Activated T-cell treated with anti-CD3 and anti-CD28 coated beads, Interleukin-2, amount 50 U/mL, for 48 hours (primary cell): ENCODE data around the gene RXRG.
A peak's percentile ranks its signal among the peaks of the same experiment; 100 is the strongest.
"Not testable (repeated sequence)": the region's sequence is repeated elsewhere in the genome, so short reads cannot be mapped to it uniquely, and the experiment has no call there.

Experiments
- DNase-seq, 2 experiments: peaks; one replicate each; pipeline ENCODE4 v3.0.0-alpha.2; 2020

Gene RXRG

DNA sequence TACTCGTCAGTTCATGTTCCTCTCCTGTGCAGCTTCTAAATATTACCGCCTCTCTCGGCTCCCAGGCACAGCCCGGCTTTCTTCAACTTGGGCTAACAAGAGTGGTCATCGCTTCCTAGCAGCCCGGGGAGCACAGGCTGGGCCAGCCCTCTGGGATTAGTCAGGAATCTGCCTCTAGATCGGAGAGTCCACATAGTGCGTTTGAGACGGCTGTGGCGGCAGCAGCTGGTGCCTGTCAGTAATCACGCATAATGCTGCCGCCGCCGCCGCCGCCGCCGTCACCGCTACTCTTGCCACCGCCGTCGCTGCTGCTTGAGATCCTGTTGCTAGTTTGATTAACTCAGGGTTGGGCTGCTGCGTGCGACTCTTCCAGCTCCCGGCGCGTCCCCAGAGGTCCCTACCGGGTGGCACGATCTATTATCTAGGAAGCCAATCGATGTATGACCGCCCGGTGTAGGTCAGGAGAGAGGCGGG, at the start of gene RXRG:
TSS of gene RXRG (minus strand) at position 230 of the 474 bp plus-strand sequence. CDS start 233 bp downstream, outside the sequence.
- peak; percentile 30 to 45 for DNase-seq

DNA sequence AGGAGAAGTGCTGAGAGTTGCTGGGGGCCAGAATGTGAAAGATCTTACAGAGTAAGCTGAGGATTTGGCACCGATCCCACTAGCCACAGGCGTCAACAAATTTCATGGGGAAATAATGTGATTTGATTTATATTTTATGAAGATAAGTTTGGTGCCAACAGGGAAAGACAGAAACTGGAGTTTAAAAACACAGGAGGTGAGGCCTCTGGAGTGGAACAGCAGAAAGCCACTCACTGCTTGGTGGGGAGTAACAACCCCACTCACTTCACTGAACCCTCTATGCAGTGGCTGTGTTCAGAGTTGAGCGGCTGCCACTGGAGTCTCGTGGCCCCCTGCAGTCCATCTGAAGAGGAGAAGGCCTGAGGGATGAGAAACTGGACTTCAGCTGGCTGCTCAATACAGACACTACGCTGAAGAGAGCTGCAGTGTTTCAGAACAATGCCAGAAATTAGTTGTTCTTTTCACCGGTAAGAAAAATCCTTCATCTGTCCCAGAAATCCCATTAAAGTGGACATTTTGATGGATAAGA, 48.0 kb upstream of the RXRG start:
- DNase-seq: no peak

DNA sequence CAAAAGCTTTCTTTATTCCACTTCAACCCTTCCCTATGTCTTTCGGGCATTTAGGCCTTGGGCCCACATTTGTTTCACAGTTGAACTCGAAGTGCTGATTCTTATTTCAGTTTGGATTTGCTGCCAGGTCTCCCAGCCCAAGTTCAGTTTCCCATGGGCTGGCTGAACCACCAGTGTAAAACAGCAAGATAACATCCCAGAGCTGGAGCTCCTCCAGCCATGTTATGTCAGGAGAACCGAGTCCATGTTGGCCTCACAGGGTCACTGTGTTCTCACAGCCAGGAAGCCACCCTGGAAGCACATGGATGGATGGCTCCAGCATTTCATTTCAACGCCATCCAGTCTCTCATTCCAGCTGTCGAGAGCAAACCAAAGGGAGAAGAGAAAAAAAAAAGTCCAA, 45.2 kb upstream of the RXRG start:
- no peak for DNase-seq

DNA sequence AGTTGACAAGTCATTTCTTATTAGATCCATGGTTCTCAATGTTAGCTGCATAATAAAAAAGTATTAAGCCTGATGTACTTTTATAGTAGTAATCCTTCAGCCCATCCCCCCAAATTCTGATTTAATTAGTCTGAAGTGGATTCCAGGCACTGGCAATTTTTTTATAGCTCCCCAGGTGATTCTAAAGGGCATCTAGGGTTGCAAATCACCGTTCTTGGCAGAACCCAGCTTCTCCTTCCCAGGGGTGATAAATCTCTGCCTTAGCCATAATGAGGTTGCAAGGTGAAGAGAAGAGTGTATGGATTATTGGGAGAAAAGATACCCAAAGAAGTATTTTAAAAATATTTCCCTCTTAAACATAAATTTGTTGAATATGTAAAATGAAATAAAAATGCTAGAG, 43.0 kb upstream of the RXRG start:
- DNase-seq: no peak

DNA sequence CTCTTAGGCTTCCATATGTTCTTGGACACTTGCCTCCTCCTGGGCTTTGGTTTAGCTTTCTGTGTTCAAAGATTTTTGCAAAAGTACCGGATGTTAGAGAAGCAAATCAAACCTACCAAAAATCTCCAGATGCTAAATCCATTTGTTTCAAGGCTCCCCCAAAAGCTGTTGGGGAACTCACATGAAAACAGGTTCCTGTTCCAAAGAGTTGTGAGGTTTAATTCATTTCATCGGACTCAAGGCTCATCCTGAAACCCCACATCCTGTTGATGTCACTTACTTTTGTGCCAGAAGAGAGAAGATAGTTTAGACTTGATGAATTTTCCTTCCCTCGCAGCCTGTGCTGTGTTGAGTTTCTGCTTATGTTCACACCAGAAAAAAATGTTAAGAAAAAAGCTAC, 41.7 kb upstream of the RXRG start:
- no peak for DNase-seq

DNA sequence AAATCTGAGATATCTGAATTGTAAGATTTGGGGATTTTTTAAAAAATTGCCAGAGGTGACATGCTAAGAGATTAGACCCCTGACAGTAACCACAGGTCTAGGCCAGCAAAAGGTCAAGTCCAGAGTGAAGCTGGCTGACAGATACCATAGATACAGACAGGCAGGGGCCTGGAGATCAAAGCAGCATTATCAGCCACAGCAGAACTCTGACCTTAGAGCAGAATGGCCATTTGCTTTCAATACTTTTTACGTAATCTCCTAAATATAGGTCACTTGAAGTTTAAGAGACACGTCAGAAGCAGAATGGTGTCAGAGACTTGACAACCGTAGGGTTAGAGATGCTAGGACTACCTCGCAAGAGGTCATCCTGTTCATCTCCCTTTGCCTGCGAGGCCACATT, 40.8 kb upstream of the RXRG start:
- no peak for DNase-seq

DNA sequence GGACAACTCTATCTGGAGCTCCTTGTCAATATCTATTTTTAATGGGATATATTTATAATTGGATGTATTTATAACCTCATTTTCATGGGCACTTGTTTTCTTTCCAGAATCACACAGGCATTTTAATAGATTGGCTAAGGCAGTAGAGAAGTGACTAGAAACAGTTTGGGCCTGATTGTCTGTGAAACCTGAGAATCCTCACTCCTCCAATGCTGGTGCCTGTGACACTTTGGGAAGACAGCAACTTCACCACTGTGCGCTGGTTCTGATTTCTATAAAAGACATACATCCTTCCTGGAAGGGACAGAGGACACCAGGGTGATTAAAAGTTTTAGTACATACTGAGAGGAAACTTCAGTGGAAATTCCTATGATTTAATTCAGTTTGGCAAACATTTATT, 39.6 kb upstream of the RXRG start:
- no peak for DNase-seq

DNA sequence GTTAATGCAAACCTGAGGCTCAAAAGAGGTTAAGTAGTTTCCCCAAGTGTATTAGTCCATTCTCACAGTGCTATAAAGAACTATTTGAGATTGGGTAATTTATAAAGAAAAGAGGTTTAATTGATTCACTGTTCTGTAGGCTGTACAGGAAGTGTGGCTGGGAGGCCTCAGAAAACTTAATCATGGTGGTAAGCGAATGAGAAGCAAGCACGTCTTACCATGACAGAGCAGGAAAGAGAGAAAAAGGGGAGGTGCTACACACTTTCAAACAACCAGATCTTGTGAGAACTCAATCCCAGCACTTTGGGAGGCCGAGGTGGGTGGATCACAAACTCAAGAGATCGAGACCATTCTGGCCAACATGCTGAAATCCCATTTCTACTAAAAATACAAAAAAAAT, 38.5 kb upstream of the RXRG start:
- no peak for DNase-seq

DNA sequence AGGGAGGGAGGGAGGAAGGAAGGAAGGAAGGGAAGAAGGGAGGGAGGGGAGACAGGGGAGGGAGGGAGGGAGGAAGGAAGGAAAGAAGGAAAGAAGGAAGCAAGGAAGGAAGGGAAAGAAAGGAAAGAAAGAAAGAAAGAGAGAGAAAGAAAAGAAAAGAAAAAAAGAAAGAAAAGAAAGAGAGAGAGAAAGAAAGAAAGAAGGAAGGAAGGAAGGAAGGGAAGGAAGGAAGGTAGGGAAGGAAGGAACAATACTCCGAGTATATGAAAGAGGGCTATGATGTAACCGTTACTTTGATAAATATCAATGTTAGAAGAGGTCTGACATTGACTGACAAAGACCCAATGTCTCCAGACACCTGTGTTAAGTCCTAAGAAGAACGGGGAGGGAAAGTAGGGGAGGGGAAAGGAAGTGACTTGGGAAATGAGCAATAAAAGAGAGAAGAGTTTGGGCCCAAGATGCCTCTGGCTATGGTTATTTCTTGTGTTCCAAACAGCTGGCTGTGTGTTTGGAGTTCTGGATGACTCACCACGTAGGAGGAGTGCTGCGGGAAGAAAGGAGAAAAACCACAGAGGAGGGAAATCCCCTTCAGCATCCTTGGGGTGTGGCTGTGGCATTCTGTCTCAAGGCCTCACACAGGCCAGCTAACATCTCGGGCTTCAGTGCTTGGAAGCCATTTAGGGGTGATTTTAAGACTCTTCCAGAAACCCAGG, 37.0 kb upstream of the RXRG start:
- DNase-seq: peak; percentile 28 to 35

DNA sequence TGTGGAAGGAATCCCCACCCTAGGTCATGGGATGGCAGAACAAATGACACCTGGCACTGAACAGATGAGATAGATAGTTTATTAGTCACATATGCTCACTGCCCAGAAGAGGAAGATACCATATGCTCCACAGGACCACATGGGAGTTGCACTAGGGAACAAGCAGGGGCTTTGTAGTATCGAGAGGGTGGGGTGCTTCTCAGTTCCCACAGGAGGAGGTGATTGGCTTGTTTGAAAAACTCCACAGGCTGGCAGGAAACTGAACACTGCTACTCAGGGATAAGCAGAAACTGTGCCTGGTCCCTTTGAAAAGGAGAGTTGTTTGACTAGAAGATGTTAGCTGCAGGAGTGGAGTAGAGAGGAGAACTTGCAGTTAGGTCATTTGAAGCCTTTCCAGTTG, 31.9 kb upstream of the RXRG start:
- DNase-seq: no peak

DNA sequence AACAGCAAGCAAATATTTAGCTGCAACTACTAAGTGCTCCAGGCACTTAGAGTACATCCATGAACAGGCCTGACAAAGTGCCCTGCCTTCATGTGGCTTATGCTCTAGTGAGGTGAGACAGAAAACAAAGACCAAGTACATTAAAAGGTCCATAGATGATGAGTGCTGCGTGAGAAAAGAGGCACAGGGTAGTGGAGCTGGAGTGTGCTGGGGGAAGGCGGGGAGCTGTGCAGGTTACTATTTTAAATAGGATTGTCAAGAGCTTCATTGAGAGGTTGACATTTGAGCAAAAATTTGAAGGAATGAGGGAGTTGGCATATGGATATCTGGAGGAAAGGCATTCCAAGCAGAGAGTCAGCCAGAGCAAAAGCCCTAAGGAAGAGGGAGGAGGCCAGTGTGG, 29.3 kb upstream of the RXRG start:
- no peak for DNase-seq

DNA sequence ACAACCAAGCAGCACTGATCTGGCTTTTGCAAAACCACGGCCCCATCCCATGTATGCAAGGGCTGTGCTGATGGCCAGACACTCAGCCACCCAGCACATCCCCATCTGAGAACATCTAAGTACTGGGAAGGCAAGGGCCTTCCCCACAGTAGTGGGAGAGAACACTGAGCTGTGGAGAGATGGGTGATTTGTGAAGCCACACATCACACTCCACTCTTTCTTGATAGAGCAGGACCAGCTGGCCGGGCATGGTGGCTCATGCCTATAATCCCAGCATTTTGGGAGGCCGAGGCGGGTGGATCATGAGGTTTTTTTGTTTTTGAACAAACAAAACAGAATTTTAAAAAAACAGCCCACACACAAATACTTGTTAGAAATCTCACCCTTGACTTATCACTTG, 28.2 kb upstream of the RXRG start:
- no peak for DNase-seq

DNA sequence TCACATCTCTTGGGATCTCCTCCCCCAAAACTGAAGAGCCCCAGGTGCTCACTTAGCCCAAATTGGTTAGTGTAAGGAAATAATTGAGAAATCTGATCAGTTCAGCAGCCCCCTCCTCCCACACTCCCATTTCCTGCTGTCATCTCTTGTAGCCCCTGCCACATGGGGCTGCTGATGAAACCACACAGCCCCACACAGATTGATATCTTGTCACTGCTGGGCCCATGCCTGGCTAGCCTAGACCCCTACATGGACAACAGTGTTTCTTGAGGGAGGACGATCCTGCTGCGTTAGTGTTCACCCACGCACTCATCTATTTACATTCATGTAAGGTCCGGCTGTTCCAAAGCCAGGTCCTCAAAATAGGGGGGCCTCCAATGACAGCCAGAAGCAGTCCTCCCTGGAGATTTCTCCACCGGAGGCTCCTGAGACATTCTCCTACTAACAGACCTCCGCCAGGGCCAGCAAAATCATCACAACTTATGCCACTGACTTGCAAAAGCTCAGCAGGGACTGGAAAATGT, 23.9 kb upstream of the RXRG start:
- no peak for DNase-seq

DNA sequence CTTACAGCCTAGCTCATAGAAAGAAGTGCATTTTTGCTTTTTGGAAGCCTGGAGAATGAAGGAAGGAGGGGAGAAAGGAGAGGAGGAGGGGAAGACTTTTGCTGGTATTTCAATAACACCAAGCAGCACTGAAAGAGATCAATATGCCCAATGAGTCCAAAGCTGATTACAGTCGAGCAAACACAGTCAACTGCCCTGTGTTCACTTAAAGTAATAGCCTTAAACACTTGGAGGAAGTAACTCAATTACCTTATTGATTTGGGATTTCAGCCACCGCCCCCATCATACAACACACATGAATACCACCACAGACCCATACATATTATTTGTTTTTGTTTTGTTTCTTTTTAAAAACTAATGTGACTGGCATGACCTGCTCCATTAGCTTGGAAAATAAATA, 23.3 kb upstream of the RXRG start:
- no peak for DNase-seq

DNA sequence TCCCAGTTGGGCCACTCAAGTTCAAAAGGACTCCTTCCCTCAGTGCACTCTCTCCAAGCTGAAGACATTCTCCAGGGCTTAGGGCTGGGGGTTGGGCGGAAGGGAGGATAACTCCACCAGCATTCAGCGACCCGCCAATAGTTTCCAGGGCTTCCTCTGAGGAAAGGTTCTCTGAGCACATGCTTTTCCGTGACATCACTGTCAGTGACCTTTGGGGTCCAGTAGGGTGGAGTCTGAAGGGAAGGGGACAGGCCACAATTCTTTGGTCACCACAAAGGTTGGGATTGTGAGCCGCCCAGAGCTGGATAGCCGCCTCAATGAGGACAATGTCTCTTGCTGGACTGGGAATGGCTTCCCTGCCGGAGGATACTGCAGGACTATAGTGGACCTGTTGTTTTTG, 22.8 kb upstream of the RXRG start:
- DNase-seq: no peak

DNA sequence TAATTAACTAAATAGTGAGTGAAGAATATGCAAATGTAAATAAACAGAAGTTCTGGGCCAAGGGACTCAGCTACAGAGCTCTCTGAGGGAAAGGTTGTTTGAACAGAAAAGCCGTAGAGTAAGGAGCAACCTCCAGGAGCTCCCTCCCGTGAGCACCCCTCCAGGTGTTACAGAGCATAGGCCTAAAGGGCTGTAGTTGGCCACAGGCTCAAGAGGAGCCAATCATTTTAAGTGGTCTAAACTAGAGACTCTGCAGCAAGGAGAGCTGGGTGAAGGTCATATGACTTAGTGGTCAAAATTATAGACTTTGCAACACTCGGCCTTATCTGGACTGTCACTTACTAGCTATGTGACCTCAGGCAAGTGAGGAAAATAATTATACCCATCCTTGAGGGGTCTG, 19.1 kb upstream of the RXRG start:
- DNase-seq: no peak

DNA sequence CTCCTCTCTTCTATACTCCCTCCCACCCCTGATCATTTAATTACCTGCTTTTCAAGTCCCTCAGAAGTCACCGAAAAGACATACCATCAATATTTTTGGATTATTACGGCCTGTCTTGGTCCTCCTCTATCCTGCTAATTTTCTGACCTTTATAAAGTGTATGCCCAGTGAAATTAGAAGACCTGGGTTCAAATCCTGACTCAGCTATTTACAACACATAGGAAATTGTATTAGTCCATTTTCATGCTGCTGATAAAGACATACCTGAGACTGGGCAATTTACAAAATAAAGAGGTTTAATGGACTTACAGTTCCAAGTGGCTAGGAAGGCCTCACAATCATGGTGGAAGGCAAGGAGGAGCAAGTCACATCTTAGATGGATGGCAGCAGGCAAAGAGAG, 14.8 kb upstream of the RXRG start:
- DNase-seq: not testable (repeated sequence)

DNA sequence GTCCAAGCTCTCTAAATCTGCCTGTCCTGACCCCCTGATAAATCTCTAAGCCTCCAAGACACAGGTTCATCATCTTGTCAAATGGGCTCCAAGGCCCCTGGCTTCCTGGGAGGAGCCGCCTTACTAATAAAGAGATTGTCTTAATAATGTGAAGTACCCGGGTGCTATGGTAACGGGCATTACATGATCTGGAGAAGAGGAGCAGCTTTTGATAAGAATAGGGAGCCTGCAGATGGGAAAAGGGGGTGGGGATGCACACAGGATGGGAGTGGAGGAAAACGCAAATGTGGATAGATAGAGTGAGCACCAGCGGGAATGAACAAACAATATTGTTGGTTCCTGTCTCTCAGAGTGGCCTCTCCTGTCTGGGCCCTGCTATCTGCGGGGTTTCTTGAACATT, 11.9 kb upstream of the RXRG start:
- DNase-seq: no peak

DNA sequence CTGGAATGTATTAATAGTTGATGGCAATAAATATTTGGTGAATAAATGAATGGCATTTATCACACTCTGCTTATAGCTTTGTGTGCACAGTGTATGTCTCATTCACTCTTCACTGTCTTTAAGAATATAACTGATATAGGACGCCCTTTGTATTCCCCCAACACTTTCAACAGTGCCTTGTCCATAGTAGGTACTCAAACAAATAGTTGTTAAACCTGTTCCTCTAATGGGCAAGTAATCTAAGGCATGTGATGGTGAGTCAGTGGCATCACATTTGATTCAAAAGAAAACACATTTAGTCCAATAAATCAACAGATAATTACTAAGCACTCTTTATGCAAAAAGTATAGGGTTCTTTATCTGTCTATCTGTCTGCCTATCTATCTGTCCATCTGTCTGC, 11.2 kb upstream of the RXRG start:
- no peak for DNase-seq

DNA sequence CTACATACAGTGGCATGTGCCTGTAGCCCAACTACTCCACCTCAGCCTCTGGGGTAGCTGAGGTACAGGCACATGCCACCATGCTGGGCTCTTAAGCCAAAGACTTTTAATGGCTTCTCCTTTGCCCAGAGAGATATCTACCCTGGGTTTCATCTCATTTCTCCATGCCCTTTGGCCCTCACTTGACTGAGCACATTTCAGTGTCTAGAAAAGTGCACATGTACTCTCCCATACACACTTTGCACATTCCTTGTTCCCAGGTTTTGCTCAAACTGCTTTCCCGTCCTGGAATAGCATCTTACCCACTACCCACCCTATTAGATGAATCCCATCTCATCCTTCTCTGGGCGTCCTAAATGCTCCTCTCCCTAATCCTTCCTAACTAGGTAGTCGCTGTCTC, 10.2 kb upstream of the RXRG start:
- DNase-seq: no peak

DNA sequence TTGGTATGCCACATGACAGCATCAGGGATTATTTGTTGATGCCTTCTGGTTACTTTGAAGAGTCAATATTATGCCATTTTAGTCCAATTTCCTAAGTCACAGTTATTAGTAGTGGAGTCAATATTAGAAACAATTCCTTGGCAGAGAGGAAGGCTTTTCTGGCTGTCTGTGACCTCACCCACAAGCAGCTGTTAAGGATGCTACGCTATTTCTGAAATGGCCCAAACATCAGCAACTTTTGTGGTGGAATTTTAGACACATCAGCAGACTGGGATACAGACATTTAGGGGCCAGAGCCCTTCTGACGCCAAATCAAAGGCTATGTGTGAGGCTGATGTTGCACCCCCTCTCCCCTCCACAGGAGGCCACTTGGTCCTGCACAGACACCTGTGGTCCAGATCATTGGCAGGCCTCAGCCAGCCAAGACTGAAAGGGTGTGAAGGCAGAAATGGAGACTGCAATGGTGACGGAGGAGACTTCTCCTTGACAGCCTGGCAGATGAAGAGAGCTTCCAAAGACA, 9.2 kb upstream of the RXRG start:
- DNase-seq: no peak

DNA sequence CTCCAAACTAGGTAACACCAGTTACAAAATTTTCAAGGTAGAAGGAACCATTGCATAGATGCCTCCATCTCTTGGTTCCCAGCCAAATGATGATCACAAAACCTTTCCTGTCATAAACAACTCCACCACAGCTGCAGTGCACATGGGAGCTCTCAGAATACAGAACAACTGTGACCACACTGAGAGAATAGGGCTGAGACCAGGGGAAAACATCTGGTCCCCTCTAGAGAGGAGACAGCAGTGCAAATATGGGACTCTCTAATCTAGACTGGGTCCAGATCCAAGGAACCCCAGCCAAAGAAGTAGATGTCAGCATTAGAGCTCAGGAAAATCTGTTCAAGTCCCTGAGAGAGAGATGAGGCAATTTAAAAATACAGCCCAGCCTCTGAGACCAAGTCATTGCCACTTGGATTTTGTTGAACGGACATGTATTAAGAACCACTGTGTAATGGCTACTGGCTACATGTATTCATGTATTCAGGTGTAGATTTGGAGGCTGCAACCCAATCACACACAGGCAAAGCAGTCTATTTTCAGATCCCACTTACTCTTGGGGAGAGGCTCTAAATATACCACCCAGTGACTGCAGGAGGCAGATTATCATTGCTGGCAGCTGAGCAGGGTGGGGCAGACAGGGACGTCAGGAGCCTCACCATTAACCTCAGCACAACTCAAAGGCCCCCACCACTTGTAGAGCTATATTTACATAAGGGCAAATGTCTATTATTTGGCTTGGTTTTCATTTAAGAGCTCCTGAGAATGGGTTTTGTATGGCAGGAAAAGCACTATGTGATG, 7.6 kb upstream of the RXRG start:
- DNase-seq: no peak

DNA sequence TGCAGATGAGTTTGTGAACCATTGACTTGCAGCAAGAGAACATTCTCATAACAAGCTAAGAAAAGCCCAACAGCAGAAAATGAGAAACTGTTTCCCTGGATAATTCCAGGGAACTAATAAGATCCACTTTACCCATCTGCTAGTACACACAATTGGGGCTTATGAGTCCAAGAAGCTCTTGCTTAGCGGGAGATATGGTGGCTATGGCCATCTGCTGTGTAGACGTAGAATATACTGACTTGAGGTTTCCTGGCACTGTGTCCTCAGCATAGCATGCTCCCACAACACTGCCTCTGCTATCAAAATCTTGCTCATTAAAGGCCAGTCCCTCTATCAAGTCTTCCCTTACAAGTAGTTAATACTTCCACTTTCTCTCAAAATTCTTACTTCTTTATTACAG, 6.8 kb upstream of the RXRG start:
- DNase-seq: no peak

DNA sequence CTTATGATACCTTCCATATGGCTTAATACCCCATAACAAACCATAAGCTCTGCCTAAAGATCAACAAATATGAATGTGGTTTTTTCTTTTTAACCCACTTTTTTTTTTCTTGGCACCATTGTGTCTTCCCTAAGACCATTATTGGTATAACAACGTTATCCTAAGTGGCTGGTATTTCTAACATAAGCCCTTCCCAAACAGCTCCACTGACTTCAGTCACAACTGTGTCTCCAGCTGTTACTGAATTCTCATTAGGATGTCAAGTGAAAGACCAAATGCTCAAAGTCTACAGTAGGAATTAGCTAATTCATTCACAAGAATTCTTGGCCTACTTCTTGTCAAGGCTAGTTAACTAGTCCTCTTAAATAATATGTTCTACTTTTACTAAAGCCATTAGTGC, 4.2 kb upstream of the RXRG start:
- no peak for DNase-seq
